GM10266 (cell line): Measurements from ENCODE around the gene PFN1.

ENCODE experiments used
- DNase-seq: peaks from one replicate; pipeline ENCODE4 v3.0.0; 2012; ENCODE audit errors: extremely low spot score
- TF ChIP-seq, protein P1 (sequence below): IDR thresholded peaks from 2 replicates; pipeline ENCODE4 v1.5.1; 2012; ENCODE audit warnings: mild to moderate bottlenecking, low read depth; ENCODE audit not compliant: control insufficient read depth, insufficient read depth; ENCODE audit errors: missing control alignments

Gene PFN1

GRCh38 chr17:4938688-4939545, 9.4 kb downstream of the PFN1 start:
- DNase-seq: no peak
- TF ChIP-seq, protein P1, sequence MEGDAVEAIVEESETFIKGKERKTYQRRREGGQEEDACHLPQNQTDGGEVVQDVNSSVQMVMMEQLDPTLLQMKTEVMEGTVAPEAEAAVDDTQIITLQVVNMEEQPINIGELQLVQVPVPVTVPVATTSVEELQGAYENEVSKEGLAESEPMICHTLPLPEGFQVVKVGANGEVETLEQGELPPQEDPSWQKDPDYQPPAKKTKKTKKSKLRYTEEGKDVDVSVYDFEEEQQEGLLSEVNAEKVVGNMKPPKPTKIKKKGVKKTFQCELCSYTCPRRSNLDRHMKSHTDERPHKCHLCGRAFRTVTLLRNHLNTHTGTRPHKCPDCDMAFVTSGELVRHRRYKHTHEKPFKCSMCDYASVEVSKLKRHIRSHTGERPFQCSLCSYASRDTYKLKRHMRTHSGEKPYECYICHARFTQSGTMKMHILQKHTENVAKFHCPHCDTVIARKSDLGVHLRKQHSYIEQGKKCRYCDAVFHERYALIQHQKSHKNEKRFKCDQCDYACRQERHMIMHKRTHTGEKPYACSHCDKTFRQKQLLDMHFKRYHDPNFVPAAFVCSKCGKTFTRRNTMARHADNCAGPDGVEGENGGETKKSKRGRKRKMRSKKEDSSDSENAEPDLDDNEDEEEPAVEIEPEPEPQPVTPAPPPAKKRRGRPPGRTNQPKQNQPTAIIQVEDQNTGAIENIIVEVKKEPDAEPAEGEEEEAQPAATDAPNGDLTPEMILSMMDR: no peak

DNA sequence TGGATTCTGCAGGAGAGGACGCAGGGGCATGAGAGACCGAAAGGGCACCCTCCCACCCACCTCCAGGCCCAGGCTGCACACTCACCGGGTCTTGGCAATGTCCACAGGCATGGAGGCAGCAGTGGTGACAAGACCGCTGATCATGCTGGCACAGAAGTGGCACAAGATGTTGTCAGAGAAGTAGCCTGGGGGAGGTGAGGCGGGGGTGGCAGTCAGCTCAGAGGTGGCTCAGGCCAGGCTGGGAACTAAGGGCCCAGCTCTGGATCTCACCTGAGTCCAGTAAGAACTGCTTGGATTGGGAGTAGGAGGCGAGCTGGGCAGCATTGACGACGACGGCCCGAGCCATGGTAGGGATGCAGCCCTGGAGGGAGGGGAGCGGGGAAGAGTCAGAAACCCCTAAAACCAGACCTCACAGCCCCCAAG, 10.2 kb downstream of the PFN1 start:
- TF ChIP-seq, protein P1: no peak
- no peak for DNase-seq

DNA sequence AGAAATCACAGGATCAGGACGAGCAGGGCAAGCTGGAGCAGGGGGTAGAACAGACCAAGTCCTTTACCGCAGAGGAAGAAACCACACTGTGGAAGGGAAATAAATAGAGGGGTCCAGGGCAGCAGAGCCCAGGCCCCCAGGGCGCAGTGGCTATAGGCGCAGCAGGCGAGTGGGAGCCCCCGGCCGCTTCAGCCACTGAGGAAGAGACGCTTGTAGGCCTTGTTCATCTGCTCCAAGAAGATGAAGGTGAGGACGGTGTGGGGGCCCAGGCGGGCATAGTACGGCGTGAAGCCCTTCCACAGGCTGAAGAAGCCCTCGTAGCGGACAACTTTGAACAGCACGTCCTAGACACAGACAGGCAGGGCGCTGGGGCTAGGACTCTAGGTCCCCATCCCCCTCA, 10.8 kb downstream of the PFN1 start:
- DNase-seq: no peak
- TF ChIP-seq, protein P1: no peak

- TF ChIP-seq, protein P1: no peak
- DNase-seq: no peak
Observed at GRCh38 chr17:4936436-4936835, 11.9 kb downstream of the PFN1 start.

DNA sequence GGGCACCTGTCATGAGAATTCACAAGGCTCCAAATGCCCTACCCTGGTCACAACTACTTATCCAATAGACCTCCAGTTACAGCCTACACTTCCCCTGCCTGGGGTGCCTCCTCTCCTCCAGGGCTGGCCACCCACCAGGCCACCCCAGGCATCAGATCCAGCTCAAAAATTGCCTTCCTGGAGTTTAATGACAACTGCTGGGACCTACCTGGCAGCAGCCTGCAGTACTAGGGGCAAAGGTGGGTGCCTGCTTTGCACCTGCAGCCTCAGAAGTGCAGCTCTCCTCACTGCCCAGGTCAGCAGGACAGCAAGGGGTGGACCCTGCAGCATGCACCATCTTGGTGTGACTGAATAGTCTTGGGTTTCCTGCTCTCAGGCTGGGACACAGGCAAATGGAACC, 12.7 kb downstream of the PFN1 start:
- no peak for DNase-seq
- TF ChIP-seq, protein P1: no peak

DNA sequence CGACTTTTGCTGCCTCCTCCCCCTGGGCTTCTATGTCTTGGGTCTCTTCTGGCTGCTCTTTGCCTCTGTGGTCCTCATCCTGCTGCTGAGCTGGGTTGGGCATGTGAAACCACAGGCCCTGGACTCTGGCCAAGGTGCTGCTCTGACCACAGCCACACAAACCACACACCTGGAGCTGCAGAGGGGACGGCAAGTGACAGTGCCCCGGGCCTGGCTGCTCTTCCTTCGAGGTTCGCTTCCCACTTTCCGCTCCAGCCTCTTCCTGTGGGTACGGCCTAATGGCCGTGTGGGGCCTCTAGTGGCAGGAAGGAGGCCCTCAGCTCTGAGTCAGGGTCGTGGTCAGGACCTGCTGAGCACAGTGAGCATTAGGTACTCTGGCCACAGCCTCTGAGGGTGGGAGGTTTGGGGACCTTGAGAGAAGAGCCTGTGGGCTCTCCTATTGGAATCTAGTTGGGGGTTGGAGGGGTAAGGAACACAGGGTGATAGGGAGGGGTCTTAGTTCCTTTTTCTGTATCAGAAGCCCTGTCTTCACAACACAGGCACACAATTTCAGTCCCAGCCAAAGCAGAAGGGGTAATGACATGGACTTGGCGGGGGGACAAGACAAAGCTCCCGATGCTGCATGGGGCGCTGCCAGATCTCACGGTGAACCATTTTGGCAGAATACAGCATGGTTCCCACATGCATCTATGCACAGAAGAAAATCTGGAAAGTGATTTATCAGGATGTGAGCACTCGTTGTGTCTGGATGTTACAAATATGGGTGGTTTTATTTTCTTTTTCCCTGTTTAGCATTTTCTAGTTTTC, 14.0 kb downstream of the PFN1 start:
- DNase-seq: no peak
- TF ChIP-seq, protein P1: peak; percentile 45
